ENCODE results near the gene ENO1. TPM values are rescaled to one million over a fixed set of nuclear protein-coding genes. Genes with fewer than 3 reads are reported as not detected.
A peak's percentile ranks its signal among the peaks of the same experiment; 100 is the strongest.

The ENO1 gene
- total RNA-seq, 1 donor from 2014 or later, result 1,388 TPM

DNA sequence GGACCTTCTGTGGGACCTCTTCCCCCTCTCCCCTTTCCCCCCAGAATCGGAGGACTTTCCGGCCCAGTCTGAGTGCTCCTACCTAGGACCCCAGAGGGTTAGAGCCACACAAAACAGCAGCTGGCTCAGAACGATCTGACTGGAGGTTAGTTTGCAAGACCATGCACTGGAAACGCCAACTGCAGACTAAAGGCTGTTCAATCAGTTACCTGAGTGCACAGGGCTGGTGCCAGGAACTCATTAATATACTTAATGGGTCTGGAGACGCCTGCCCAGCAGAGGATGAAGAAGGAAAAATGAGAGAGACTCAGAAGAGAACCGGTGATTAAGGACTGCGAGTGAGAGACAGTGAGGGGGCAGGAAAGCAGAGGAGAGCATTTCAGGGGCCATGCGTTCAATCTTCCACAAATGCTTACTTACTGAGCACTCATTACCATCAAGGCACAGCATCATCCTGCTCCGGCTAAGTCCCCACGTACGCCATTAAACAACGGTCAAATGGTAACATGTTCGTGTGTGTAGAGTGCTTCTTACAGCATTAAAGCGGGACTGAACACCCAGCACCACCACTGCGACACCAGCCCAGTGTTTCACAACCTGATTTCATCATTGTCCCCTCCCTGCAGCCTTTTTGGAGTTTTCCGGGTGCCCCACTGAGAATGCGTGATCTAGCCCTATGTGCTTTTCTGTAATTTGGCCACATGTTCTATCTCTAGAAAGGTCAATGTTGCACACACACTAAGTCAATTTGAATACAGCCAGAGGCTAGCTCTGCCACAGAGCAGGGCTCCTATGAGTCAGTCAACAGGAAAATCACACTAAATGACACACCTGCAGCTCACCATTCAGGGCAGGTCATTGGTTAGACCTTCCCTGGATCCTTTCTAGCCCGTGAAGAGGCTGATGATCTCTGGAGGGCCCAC is 7.6 kb downstream of the ENO1 start:
- ATAC-seq, result peak; percentile 69

DNA sequence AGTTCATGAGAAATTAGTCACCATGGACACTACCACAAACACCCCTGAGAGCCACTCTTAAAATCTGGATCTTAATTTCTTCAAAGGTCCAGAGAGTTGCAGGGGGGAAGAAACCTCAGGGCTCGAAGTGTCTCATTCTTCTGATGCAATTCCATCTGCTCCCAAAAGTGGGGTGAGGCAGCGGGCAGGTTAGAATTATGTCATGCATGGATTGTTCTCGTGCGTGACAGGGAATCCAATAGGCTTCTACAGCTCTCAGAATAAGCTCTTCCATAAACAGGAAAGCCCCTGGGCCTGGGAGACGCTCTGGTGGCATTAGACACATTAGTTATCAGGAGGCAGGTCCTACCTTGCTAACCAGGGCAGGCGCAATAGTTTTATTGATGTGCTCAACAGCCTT is 8.4 kb downstream of the ENO1 start:
- ATAC-seq, result no peak

DNA sequence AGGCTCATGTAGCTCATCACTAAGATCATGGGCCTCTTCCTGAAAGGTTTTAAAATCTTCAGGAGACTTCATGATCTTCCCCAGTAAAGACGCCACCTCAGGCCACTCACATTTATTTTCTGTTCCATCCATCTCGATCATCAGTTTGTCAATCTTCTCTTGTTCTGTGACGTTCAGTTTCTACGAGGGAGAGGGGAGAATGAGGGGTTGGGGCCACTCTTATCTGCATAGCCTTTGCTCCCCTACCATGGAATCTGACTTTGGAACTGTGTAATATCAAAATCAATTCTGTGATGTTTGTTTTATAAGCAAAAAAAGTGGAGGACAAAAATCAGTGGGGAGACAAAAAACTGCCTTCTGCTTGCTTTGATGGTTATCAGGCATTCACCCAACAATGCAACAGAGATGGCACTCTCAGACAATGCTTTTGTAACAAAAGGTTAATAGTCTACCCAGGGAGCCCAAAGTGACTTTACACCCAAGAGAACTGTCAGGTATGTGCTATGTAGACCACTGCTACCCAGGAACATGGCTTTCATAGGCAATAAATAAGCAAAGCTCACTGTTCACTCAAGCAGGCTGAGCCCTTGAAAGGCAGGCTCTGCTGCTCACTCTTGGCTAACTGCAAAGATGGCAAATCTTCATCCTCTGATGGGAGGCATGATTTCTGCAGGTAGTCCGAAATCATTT is 10.5 kb downstream of the ENO1 start:
- ATAC-seq, result no peak

DNA sequence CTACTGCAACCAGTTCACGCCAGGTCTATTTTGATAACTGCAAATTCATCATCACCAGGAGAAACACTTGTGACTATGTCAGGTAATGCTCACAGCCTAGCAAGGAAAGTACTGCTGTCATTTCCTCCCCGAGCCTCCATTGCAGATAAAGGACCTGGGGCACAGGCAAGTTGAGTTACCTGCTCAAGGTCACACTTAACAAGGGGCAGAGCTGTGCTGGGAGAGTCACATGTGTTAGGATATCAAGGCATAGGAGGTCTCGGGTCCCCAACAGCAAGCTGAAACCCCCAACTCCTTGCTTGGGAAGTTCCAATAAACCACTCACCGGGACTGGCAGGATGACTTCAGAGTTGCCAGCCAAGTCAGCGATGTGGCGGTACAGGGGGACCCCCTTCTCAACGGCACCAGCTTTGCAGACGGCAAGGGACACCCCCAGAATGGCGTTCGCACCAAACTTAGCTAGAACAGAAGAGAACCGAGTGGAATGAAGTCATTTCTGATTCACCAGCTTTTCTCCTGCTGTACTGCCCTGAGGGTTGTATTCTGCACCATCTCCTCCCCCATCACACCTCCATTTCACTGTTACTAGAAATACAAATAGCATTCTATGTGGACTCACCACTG is 11.6 kb downstream of the ENO1 start:
- no peak for ATAC-seq

DNA sequence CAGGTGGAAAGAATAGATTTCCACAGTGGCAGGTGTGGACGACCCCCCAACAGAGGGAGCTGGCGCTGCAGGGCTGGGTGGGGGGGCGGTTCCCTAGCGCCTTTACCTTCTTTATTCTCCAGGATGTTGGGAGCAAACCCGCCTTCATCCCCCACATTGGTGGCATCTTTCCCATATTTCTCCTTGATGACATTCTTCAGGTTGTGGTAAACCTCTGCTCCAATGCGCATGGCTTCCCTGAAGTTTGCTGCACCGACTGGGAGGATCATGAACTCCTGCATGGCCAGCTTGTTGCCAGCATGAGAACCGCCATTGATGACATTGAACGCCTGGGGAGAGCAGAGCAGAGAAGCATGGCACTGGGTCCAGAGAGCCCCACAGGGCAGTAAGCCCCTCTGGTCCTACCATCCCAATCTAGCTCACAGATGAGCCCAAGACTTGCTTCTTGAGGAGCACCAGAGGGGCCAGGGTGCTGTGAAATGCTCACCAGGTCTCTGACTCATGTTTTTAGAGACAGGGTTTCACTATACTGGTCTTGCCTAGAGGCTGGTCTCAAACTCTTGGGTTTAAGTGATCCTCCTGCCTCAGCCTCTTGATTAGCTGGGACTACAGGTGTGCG is 12.2 kb downstream of the ENO1 start:
- no peak for ATAC-seq

DNA sequence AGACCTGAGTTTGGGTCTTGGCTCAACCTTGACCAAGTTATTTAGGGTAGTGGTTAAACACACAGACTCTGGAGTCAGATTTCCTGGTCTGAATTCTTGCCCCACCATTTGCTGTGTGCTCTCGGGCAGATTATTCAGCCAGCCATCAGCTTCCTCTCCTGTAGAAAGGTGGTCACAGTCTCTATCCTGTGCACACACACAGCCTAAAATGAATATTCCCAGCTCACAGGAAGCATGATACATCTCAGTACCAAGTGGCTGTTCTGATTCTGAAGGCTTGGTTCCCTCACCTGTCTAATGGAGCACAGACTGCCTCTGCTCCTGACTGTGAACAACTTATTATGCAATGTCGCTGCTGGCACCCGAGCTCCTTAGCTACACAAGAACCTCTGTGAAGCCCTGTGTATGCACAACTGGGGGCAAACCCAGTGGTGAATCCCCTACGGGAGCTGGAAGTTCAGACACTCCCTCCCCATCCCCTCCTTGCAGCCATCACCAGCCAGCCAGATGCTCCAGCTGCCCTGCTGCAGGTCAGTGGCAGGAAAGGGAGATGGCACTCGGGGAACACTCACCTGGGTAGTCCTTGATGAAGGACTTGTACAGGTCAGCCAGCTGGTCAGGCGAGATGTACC is 13.7 kb downstream of the ENO1 start:
- no peak for ATAC-seq

DNA sequence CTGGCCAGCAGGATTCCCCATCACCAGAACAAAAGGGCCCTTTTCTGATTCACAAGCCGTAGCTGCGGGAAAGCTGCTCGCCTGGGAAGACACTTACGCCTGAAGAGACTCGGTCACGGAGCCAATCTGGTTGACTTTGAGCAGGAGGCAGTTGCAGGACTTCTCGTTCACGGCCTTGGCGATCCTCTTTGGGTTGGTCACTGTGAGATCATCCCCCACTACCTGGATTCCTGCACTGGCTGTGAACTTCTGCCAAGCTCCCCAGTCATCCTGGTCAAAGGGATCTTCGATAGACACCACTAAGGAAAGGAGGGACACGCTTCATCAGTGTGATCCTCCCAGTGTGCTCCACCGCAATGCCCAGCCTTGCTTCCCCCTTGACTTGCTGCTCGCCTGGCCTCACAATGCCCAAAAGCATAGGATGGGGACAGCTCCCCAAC is 14.7 kb downstream of the ENO1 start:
- ATAC-seq, result no peak

DNA sequence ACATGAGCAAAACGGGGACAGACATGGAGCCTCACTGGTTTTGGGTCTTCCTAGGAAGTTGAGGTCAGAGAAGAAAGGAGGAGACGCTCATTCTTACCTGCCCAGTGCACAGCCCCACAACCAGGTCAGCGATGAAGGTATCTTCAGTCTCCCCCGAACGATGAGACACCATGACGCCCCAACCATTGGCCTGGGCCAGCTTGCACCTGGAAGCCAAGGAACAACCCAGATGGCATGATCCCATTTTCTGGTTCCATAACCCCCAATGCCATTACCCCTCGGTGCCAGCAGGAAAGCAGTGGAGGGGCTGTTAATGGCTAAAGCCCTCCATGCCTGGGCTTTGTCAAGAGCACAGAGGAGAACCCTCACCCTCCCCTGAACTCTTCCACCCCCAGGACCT is 15.3 kb downstream of the ENO1 start:
- ATAC-seq, result no peak

DNA sequence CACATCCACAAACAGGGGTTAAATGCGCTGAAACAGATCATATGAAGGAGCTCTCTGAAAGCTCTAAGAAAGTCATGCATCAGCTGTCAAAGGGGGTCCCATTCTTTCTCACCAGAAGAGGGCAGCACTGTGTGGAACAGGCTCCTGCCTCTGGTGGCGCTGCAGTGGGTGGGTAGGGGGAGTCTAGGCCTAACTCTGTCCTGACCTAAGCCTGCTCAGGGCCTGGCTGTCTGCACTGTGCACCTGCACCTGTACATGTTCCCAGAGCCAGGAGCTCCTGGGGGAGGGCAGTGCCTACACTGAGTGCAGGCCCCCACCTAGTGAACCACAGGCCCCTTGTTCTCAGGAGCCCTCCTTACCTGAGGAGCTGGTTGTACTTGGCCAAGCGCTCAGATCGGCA is 16.0 kb downstream of the ENO1 start:
- peak; percentile 11 for ATAC-seq

DNA sequence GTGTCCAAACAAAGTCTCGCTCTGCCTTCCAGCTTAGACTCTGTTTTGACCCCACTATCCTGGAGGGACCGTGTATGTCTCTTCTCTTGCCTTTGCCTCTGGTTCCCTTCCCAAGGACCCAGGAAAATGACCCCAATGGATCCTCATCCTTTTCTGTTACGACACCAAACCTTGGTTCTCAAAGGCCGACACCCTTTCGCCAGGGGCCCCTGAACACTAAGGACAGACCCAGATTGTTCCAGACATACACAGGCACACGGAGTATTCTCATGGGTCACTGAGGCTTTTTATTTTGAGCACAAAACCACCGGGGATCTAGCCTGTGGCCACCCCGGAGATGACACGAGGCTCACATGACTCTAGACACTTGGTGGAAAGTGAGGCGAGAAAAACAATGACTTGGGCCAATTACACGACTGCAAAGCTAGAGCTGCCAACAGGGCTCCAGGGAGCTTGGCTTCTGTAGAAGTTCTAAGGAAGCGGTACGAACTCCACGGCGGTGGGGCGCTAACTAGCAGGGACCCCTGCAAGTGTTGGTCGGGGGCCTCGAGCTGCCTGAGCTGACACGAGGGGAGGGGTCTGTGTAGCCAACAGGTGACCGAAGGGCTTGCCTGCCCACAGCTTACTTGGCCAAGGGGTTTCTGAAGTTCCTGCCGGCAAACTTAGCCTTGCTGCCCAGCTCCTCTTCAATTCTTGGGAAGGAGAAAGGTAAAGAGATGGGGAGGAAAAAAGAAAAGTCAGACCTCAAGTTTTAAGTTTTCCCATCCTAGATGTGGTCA is 17.6 kb downstream of the ENO1 start:
- no peak for ATAC-seq

DNA sequence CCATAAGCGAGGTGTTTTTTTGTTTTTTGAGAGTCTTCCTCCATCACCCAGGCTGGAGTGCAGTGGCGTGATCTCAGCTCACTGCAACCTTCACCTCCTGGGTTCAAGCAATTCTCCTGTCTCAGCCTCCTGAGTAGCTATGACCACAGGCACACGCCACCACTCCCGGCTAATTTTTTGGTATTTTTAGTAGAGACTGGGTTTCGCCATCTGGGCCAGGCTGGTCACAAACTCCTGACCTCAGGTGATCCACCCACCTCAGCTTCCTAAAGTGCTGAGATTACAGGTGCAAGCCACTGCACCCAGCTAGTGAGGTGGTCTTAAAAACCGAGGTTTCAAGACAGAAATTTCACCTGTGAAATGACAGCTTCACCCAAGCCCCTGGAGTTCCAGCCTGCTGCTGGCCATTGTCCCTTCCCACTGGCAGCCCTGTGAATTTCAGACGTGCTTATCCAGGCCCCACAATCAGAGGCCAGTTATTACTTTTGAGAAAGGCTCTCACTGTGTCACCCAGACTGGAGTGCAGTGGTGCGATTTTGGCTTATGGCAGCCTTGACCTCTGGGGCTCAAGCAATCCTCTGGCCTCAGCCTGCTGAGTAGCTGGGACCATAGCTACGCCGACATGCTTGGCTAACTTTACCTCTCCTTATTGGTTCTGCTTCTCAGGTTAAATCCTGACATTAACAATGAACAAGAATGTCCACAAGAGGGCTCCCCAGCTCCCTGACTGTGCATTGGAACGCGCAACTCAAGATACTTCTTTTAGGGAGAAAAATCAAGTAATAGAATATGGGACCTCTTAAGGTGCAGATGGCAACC is 19.4 kb downstream of the ENO1 start:
- ATAC-seq, result peak; percentile 15

DNA sequence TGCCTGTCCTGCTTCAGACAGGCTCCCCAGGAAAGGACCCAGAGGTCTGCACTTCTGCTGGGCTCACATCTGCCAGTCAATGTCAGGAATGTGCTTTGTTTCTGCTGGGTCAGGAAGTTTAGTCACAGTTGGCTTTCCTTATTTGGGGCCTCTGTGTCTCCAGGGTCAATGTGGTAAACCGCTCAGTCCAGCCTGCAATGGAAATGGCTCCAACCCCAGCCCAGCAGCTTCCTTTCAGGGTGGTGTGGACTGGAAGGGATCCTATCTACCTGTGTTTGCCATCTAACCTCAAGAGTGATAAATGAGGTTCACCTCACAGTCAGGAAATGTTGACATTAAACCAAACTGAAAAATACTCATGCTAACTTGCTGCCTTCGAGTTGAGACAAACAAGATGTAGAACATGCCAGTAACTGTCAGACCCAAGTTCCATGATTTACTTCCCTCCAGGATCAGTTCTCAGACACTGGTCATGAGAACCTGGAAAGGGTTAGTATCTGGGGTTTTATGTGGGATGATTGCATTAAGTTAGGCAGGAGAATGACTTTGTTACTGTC is 20.3 kb downstream of the ENO1 start:
- no peak for ATAC-seq

DNA sequence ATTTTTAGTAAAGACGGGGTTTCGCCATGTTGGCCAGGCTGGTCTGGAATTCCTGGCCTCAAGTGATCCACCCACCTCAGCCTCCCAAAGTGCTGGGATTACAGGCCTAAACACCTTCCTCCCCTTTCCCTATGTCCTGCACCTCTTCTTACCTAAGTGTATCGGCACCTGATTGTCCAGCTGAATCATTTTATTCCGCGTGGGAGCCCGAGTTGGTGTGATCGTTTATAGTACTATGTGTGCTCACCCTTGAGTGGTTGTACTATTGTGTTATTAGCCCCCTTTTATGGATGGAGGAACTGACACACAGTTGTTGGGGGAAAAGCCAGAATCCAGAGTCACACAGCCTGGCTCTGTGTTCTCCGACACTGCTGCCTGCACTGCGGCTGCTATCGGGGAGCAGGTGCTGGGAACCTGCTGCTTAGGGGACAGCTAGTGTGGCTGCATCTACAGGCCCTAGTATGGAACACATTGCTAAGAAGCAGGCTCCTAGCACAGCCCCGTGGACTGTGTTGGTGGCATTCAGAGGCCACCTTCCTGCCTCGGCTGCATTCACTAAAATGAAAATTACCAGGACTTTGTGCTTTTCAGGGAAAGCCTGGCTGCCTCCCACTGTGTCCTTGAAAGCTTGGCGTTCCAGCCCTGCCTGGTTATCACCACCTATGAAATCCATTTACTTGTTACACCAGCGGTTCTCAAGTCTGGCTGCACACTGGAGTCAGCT is 21.6 kb downstream of the ENO1 start:
- ATAC-seq, result peak; percentile 24

DNA sequence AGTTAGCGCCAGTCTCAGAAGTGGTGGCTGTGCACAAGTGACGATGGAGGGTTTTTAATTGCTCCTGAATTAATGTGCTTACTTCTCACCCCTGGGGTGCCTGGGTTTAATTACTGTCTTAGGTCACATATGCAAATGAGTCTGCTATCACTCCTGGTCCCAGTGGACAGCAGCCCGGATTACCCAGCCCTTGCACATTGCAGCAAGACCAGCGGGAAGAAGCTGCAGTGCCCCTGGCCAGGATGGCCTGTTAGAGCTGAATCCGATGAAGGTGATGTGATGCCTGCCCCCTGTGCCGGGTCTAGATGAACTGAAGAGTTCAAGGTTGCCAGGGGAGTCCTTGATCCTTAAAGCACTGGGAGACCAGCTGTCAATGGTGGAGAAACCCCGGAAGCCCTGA is 24.2 kb downstream of the ENO1 start:
- ATAC-seq, result peak; percentile 3

DNA sequence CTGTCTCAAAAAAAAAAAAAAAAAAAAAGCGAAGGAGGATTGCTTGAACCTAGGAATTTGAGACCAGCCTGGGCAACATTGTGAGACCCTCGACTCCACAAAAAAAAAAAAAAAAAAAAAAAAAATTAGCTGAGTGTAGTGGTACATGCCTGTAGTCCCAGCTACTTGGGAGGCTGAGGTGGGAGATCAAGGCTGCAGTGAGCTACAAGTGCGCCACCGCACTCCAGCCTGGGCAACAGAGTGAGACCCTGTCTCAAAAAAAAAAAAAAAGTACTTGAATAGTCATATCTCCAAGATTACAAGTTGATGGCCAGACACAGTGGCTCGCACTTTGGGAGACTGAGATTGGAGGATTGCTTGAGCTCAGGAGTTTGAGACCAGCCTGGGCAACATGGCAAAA is 27.4 kb downstream of the ENO1 start:
- ATAC-seq, result no peak

DNA sequence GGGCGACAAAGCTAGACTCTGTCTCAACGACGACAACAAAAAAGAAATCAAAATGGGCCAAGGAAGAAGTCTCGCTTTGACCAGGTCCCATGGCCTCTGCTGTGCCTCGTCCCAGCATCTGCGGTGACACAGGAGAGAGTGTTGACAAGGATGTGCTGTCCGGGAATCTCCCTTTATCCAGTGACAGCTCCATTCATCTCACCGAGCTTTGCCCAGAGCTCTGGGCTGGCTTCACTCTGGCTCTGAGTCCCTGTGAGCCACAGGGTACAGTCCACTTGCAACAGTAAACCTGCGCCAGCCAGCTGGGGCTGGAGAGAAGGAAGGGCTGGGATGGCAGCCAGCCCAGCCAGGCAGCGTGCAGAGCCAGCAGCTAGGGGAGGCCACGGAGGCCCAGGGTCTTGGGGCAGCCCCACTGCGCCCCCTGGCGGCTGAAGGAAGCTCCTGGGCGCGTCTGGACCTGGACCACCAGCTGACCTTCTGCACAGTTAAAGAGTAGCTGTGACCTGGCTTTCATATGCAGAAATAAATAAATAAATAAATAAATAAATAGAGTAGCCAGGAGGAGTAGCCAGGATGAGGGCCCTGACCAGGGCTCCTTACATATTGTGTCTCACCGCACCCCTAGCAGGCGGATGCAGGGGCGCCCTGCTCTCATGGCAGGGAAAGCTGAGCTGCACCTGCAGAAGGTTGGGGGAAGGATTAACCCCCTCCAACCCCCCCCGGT is 29.7 kb downstream of the ENO1 start:
- ATAC-seq, result peak; percentile 91

DNA sequence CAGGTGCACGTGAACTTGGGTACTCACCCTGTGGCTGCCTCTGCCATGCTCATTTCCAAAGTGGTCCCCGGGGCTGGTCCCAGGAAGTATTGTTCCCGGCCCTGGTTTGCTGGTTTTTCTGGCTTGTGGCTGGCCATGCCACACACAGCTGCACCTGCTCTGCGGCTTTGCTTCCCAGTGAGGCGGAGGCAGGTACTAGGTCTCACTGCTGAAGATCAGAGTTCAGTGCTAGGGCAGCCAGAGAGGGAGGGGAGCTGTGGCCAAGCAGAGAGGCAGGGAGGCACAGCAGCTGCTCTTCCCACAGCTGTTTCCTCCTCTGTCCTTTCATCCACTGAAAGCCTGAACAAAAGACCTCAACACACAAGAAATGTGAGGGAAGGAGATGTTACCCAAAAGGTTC is 30.5 kb downstream of the ENO1 start:
- ATAC-seq, result peak; percentile 70

DNA sequence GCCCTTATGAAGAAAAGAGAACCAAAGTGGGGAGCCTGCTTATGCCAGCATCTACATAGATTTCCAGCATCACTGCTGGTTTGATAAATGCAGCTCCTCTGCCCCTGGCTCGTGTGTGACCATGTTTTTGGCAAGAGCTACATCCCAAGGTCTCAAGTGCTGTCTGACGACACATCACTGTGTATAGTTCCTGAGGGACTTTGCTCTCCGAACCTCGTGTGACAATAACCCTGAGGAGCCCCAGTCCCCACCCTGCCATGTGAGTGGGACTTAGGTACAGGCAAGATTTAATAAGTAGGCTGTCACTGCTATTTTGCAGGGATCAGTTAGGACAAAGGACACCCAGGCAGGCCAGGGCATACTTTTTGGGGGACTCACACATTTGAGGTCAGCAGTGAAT is 32.2 kb downstream of the ENO1 start:
- no peak for ATAC-seq
